Fibroblast of the aortic adventitia (primary cell): Measurements from ENCODE around the gene SKIC8. TPM values are rescaled to one million over a fixed set of nuclear protein-coding genes. Genes with fewer than 3 reads are reported as not detected.

Experiments used
- DNase-seq: peaks from one replicate; pipeline ENCODE4 v3.0.0-alpha.2; 2010; ENCODE audit warnings: low read depth
- H3K4me3 ChIP-seq: 2 replicates; pipeline ENCODE4 v1.5.1; 2011; ENCODE audit warnings: low read depth, mild to moderate bottlenecking, control low read depth, low read length, moderate library complexity
- total RNA-seq: library from RNA; depleted of rRNA; stranded (reverse); fragments of >200 nt; gene quantifications from 2 replicates; pipeline ENCODE4 v1.2.3, GENCODE V29; 2012; ENCODE audit warnings: low replicate concordance
- TF ChIP-seq, protein P1 (sequence below): IDR thresholded peaks from 2 replicates; pipeline ENCODE4 v1.5.1; 2011; ENCODE audit warnings: mild to moderate bottlenecking, low read length, control low read depth, inconsistent platforms; ENCODE audit not compliant: insufficient read depth

SKIC8 gene
- total RNA-seq, 1 donor: 62.1 TPM

DNA sequence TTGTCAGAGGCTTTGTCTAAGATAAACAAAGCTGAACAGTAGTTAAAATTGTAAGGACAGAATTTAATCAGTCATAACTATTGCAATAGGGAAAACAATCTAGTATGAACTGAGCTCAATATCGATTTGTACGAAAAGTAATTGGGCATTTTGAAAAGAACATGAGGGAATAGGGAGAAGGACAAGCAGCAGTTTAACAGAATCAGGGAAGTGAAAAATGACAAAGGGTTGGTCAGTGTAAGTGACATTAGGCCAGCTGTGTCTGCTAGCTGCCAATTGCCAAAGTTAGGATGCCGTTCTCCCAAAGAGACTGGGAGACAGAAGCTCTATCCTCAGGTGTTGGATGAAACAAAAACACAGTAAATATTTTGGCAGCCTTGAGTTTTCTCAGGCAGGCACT lies 38.3 kb downstream of the SKIC8 start:
- TF ChIP-seq, protein P1, sequence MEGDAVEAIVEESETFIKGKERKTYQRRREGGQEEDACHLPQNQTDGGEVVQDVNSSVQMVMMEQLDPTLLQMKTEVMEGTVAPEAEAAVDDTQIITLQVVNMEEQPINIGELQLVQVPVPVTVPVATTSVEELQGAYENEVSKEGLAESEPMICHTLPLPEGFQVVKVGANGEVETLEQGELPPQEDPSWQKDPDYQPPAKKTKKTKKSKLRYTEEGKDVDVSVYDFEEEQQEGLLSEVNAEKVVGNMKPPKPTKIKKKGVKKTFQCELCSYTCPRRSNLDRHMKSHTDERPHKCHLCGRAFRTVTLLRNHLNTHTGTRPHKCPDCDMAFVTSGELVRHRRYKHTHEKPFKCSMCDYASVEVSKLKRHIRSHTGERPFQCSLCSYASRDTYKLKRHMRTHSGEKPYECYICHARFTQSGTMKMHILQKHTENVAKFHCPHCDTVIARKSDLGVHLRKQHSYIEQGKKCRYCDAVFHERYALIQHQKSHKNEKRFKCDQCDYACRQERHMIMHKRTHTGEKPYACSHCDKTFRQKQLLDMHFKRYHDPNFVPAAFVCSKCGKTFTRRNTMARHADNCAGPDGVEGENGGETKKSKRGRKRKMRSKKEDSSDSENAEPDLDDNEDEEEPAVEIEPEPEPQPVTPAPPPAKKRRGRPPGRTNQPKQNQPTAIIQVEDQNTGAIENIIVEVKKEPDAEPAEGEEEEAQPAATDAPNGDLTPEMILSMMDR: no peak
- DNase-seq: no peak
- no peak overlapping the region for H3K4me3 ChIP-seq

DNA sequence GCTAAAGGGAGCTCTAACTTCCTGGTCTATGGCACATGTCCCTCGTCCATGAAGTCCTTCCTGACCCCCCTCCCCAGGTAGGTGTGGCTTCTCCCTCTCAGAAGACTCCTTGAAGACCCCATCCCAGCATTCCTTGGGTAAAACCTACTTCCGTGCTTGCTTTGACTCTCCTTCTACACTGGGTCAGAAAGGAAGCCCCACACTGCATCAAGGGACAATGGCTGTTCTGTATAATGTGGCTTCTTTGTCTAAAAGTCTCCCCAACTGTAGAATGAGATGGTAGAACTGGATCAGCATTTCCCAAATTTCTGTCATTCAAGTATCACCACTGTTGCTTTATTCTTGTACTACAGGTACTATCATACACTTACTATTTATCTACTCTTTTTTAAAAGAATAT lies 38.9 kb downstream of the SKIC8 start:
- H3K4me3 ChIP-seq: no peak overlapping the region
- no peak for DNase-seq
- TF ChIP-seq, protein P1: no peak

DNA sequence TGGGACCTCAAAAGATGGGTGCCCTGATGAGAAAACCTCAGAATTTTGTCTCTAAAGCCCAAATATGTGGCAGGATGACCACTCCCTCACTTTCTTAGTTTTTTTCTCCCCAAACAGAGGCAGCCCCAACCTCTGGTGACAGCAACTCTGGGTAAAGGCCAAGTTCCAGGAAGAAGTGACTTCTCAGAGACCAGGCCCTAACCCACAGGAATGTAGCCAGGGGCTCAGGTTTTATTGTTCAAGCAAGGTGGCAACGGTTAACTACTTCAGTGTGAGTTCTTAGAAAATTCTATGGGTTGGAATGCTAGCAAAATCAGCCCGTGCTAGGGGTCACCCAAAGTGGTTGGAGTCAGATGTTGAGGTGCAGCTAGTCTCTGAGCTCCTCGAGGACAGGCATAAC lies 40.2 kb downstream of the SKIC8 start:
- H3K4me3 ChIP-seq: no peak overlapping the region
- no peak for DNase-seq
- TF ChIP-seq, protein P1: no peak

DNA sequence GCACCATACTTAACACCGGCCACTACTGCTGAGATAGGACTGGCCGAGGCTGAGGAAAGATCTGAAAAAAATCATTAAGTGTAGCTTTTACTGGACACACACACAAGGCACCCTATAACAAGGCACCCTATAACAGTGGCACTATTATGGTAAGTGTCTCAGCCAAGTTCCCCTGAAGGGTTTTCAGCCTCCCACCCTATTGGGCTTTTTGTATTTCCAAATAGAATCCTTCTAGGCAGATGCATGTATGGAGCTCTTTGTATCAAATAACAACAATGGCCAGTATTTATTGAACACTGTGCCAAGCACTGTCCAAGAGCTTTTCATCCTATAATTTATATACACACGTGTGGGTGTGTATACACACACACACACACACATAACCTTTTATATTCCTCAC lies 41.7 kb downstream of the SKIC8 start:
- TF ChIP-seq, protein P1: no peak
- no peak overlapping the region for H3K4me3 ChIP-seq
- DNase-seq: no peak

DNA sequence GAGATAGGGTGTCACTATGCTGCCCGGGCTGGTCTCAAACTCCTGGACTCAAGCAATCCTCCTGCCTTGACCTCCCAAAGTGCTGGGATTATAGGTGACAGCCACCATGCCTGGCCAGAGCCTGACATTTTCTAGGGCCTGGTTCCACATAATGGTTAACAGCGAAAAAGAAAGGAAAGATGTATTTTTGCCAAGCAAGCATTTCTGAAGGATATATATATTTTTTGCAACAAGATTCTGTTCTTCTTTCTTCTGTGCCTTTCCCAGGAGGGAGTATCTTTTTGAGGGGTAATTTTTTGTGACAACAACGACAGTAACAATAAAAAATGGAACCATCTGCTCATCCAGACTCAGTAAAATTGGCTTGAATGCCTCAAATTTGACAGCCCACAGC lies 43.4 kb downstream of the SKIC8 start:
- H3K4me3 ChIP-seq: no peak overlapping the region
- no peak for DNase-seq
- TF ChIP-seq, protein P1: no peak

DNA sequence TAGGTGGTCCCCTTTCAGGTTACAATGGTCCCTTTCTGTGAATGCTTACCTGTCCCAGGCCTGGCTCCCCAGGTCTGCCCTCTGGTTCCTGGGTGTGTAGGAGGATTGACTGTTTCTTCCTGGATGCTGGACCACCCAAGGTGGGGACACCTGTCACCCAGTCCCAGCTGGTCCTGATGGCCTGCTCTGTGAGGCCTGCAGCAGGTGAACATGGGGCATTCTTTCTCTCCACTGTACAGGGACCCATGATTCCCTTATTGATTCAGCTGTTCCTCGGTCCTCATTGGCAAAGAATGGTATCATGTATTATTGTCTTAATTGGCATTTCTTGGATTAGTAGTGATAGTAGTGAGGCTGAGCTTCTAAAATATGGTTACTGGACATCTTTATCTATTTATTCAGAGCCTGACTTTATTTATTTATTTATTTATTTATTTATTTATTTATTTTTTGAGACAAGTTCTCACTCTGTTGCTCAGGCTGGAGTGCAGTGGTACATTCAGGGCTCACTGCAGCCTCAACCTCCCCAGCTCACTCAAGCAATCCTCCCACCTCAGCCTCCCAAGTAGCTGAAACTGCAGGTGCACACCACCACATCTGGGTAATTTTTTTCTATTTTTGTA lies 43.9 kb downstream of the SKIC8 start:
- no peak overlapping the region for H3K4me3 ChIP-seq
- TF ChIP-seq, protein P1: no peak
- DNase-seq: no peak

DNA sequence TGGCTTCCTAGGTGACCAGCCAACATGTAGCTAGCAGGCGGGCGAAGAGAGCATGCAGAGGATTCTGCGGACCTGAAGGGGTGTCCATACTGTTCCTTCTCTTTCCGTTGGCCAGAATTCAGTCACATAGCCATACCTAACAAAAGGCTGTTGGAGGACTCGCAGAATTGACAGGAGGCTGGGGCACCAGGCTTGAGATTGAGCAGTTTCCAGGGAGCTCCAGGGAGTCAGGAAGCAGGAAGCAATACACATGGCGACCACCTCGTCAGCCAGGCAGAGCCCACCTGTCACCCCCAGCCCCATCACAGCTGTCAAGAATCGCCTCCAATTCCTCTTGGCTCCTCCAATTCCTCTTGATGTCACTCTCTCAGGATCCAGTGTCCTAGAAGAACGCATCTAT lies 48.3 kb downstream of the SKIC8 start:
- TF ChIP-seq, protein P1: no peak
- no peak overlapping the region for H3K4me3 ChIP-seq
- no peak for DNase-seq
